H9 (cell line): ENCODE results near the gene FBXL14. TPM values are rescaled to one million over a fixed set of nuclear protein-coding genes. Genes with fewer than 3 reads are reported as not detected.

Source experiments
- DNase-seq: peaks from one replicate; pipeline ENCODE4 v3.0.0-alpha.2; 2017
- H2AFZ ChIP-seq: one replicate; pipeline ENCODE4 v1.6.1; 2013; ENCODE audit warnings: mild to moderate bottlenecking, low read length, control low read depth, moderate library complexity
- H2AK5ac ChIP-seq: 2 replicates; pipeline ENCODE4 v1.6.1; 2013; ENCODE audit warnings: low read length, control low read depth, mixed read lengths; ENCODE audit not compliant: insufficient read length
- H2BK120ac ChIP-seq: one replicate; pipeline ENCODE4 v1.6.1; 2013; ENCODE audit warnings: low read depth, mild to moderate bottlenecking, low read length, control low read depth, inconsistent platforms; ENCODE audit not compliant: poor library complexity, severe bottlenecking
- H2BK12ac ChIP-seq: 2 replicates; pipeline ENCODE4 v1.6.1; 2013; ENCODE audit warnings: low read length, control low read depth, mixed read lengths, low read depth; ENCODE audit not compliant: insufficient read length
- H2BK15ac ChIP-seq: 2 replicates; pipeline ENCODE4 v1.6.1; 2013; ENCODE audit warnings: low read depth, low read length, control low read depth
- H2BK20ac ChIP-seq: one replicate; pipeline ENCODE4 v1.6.1; 2013; ENCODE audit warnings: low read depth, mild to moderate bottlenecking, low read length, control low read depth, inconsistent platforms; ENCODE audit not compliant: poor library complexity, severe bottlenecking
- H2BK5ac ChIP-seq: 2 replicates; pipeline ENCODE4 v1.6.1; 2013; ENCODE audit warnings: low read length, control low read depth, mixed read lengths; ENCODE audit not compliant: insufficient read length
- H3K14ac ChIP-seq: 2 replicates; pipeline ENCODE4 v1.6.1; 2013; ENCODE audit warnings: low read length, control low read depth; ENCODE audit not compliant: insufficient read depth
- H3K18ac ChIP-seq: 2 replicates; pipeline ENCODE4 v1.6.1; 2013; ENCODE audit warnings: low read depth, mild to moderate bottlenecking, mixed read lengths, low read length, control low read depth; ENCODE audit not compliant: insufficient read length
- H3K23ac ChIP-seq: 2 replicates; pipeline ENCODE4 v1.6.1; 2013; ENCODE audit warnings: low read length, control low read depth, mixed read lengths, low read depth; ENCODE audit not compliant: insufficient read length
- H3K23me2 ChIP-seq: 2 replicates; pipeline ENCODE4 v1.6.1; 2013; ENCODE audit warnings: low read depth, mild to moderate bottlenecking, mixed read lengths, low read length, control low read depth; ENCODE audit not compliant: insufficient read length, poor library complexity, severe bottlenecking
- H3K27ac ChIP-seq: 2 replicates; pipeline ENCODE4 v1.5.1; 2013; ENCODE audit warnings: low read length, control low read depth, mixed read lengths, low read depth; ENCODE audit not compliant: insufficient read length
- H3K27me3 ChIP-seq: 2 replicates; pipeline ENCODE4 v1.6.1; 2013; ENCODE audit warnings: low read length, control low read depth, inconsistent platforms; ENCODE audit not compliant: insufficient read depth
- H3K4ac ChIP-seq: 2 replicates; pipeline ENCODE4 v1.6.1; 2013; ENCODE audit warnings: low read depth, mild to moderate bottlenecking, control low read depth, inconsistent platforms, low read length, moderate library complexity
- H3K4me1 ChIP-seq: 2 replicates; pipeline ENCODE4 v1.6.1; 2013; ENCODE audit warnings: low read length, control low read depth, inconsistent platforms; ENCODE audit not compliant: insufficient read depth
- H3K4me2 ChIP-seq: 2 replicates; pipeline ENCODE4 v1.6.1; 2013; ENCODE audit warnings: low read length, control low read depth, mixed read lengths; ENCODE audit not compliant: insufficient read length, insufficient read depth
- H3K56ac ChIP-seq: 2 replicates; pipeline ENCODE4 v1.6.1; 2013; ENCODE audit warnings: low read depth, mild to moderate bottlenecking, mixed read lengths, low read length, control low read depth; ENCODE audit not compliant: insufficient read length
- H3K79me1 ChIP-seq: 2 replicates; pipeline ENCODE4 v1.6.1; 2013; ENCODE audit warnings: low read depth, mild to moderate bottlenecking, moderate library complexity, low read length, control low read depth, inconsistent platforms; ENCODE audit not compliant: insufficient read depth, poor library complexity, severe bottlenecking
- H3K79me2 ChIP-seq: 2 replicates; pipeline ENCODE4 v1.6.1; 2013; ENCODE audit warnings: low read length, control low read depth, inconsistent platforms; ENCODE audit not compliant: insufficient read depth
- H3K9ac ChIP-seq: 2 replicates; pipeline ENCODE4 v1.6.1; 2013; ENCODE audit warnings: low read length, control low read depth, mixed read lengths; ENCODE audit not compliant: insufficient read length; ENCODE audit errors: extremely low read depth
- H3K9me3 ChIP-seq: one replicate; pipeline ENCODE4 v1.6.1; 2013; ENCODE audit warnings: low read depth, low read length, inconsistent platforms; ENCODE audit not compliant: control insufficient read depth
- H3T11ph ChIP-seq: one replicate; pipeline ENCODE4 v1.6.1; 2013; ENCODE audit warnings: mild to moderate bottlenecking, low read length, control low read depth, inconsistent platforms
- H4K20me1 ChIP-seq: one replicate; pipeline ENCODE4 v1.6.1; 2013; ENCODE audit not compliant: control insufficient read depth, insufficient read length, insufficient read depth
- H4K5ac ChIP-seq: 2 replicates; pipeline ENCODE4 v1.6.1; 2013; ENCODE audit warnings: low read depth, mild to moderate bottlenecking, mixed read lengths, low read length, control low read depth; ENCODE audit not compliant: insufficient read length
- H4K8ac ChIP-seq: replicated peaks from 2 replicates; pipeline ENCODE4 v1.6.1; 2013; ENCODE audit warnings: low read length, control low read depth, mixed read lengths, low read depth; ENCODE audit not compliant: insufficient read length
- H4K91ac ChIP-seq: 2 replicates; pipeline ENCODE4 v1.6.1; 2013; ENCODE audit warnings: low read depth, mild to moderate bottlenecking, moderate library complexity, mixed read lengths, low read length, control low read depth; ENCODE audit not compliant: insufficient read length
- H3K27ac Mint-ChIP-seq, 3 experiments: 2 replicates in 2 of 3; 3 replicates in 1 of 3; pipeline ENCODE4 v1.8.0; 2020 to 2021; ENCODE audit warnings: mixed read lengths in 3 of 3, mild to moderate bottlenecking in 1 of 3, moderate library complexity in 1 of 3
- H3K27me3 Mint-ChIP-seq: 2 replicates; pipeline ENCODE4 v1.8.0; 2021; ENCODE audit warnings: low read depth, mild to moderate bottlenecking, moderate library complexity, mixed read lengths
- H3K36me3 Mint-ChIP-seq, 3 experiments: 2 replicates in 2 of 3; 3 replicates in 1 of 3; pipeline ENCODE4 v1.8.0; 2020 to 2021; ENCODE audit warnings: low read depth in 3 of 3, mixed read lengths in 3 of 3; ENCODE audit not compliant: insufficient read depth in 1 of 3
- H3K4me1 Mint-ChIP-seq, 2 experiments: 2 replicates each; pipeline ENCODE4 v1.8.0; 2020; ENCODE audit warnings: mixed read lengths in 2 of 2
- H3K4me3 Mint-ChIP-seq, 2 experiments: 2 replicates in 1 of 2; 3 replicates in 1 of 2; pipeline ENCODE4 v1.8.0; 2020 to 2021; ENCODE audit warnings: mild to moderate bottlenecking in 2 of 2, mixed read lengths in 2 of 2, moderate library complexity in 1 of 2
- H3K9me3 Mint-ChIP-seq, 2 experiments: 2 replicates in 1 of 2; 3 replicates in 1 of 2; pipeline ENCODE4 v1.8.0; 2020; ENCODE audit warnings: mild to moderate bottlenecking in 2 of 2, mixed read lengths in 2 of 2, moderate library complexity in 1 of 2
- CTCF ChIP-seq: fragments of 200-600 bp; sonication (generic); conservative IDR thresholded peaks from 3 replicates; pipeline ENCODE4 v1.8.0; 2021; ENCODE audit warnings: antibody characterized with exemption, mild to moderate bottlenecking
- WGBS: extraction: QIAGEN DNeasy Blood & Tissue Kit; methylation state at CpG from one replicate; pipeline ENCODE4 v1.1.7; 2013; ENCODE audit warnings: missing lambda C conversion rate, low lambda C conversion rate, mixed read lengths; ENCODE audit not compliant: insufficient read length; ENCODE audit errors: extremely low coverage; 5-methylcytosine and 5-hydroxymethylcytosine counted together
- total RNA-seq: library from RNA; stranded (reverse); gene quantifications from 2 replicates; pipeline ENCODE4 v1.2.1, GENCODE V29; 2021

Gene FBXL14
- total RNA-seq, 1 experiment from 2014 or later = 15.6 TPM

- Histone ChIP-seq H3K9ac (no peak overlapping the region), H3K23me2 (no peaks in the 10 kb centered on the region), H3K23ac (no peak overlapping the region), H3K79me2 (no peaks in the 10 kb centered on the region), H2BK20ac (no peak overlapping the region), H2AK5ac (no peak overlapping the region), H3K4me2 (no peak overlapping the region), H3K4me1 (no peaks in the 10 kb centered on the region), H3K27ac (no peak overlapping the region), H4K20me1 (no peaks in the 10 kb centered on the region), H3K9me3 (no peaks in the 10 kb centered on the region), H3K14ac (no peak overlapping the region), H2BK120ac (no peak overlapping the region), H4K91ac (no peak overlapping the region), H2BK15ac (no peak overlapping the region), H3K27me3 (no peaks in the 10 kb centered on the region; the same call in 1 of the 2 replicates), H2AFZ (no peak overlapping the region), H3K18ac (no peak overlapping the region), H4K8ac (no peak overlapping the region), H2BK5ac (no peak overlapping the region), H3K56ac (no peak overlapping the region), H2BK12ac (no peak overlapping the region), H3T11ph (no peak overlapping the region), H3K79me1 (no peaks in the 10 kb centered on the region), H3K4ac (no peak overlapping the region), H4K5ac (no peak overlapping the region)
- H3K4me1 Mint-ChIP-seq = peaks cover 5 to 20% of the 10 kb centered on the region in 2 experiments
- TF ChIP-seq CTCF = no peak
- no peaks in the 10 kb centered on the region for H3K9me3 Mint-ChIP-seq
- no peak overlapping the region for H3K4me3 Mint-ChIP-seq
- no peaks in the 10 kb centered on the region for H3K36me3 Mint-ChIP-seq
- no peak for DNase-seq
- WGBS = no CpG with 5 or more reads among the region's 3 CpGs
- H3K27me3 Mint-ChIP-seq = peaks cover 53% of the 10 kb centered on the region
- H3K27ac Mint-ChIP-seq = no peak overlapping the region
Observed at GRCh38 chr12:1580526-1580925, 13.9 kb downstream of the FBXL14 start.
